Measurements from ENCODE around the gene HIP1.

DNA sequence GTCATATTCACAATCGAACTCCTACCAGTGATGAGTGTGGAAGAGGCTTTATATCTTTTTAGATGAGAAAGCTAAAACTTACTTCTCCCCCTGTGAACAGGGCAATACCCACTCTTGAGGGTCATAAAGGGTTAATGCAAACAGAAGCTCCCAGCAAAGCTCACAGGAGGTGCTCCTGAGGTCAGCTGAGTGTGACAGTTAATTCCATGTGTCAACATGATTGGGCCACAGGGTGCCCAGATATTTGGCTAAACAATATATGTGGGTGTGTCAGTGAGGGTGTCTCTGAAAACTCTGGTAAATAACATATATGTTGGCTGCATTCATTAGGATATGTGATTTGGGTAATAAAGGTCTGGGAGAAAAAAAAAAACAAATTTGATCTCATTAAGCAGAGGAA is 86.0 kb downstream of the HIP1 start:
- TF ChIP-seq FOXM1 (IDR thresholded peaks at IDR 0.05; ENCODE audit: borderline replicate concordance) (no peak), SP1 (IDR thresholded peaks at IDR 0.05) (no peak), FOXA1 (IDR thresholded peaks at IDR 0.05) (no peak), FOXK2 (IDR thresholded peaks at IDR 0.05) (no peak), TARDBP (IDR thresholded peaks at IDR 0.05) (no peak)
- TF ChIP-seq, protein P1, sequence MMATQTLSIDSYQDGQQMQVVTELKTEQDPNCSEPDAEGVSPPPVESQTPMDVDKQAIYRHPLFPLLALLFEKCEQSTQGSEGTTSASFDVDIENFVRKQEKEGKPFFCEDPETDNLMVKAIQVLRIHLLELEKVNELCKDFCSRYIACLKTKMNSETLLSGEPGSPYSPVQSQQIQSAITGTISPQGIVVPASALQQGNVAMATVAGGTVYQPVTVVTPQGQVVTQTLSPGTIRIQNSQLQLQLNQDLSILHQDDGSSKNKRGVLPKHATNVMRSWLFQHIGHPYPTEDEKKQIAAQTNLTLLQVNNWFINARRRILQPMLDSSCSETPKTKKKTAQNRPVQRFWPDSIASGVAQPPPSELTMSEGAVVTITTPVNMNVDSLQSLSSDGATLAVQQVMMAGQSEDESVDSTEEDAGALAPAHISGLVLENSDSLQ (IDR thresholded peaks at IDR 0.05): no peak

All from HEK293T (cell line).